K562 (cell line): ENCODE measurements around the gene MTA1. TPM values are rescaled to one million over a fixed set of nuclear protein-coding genes. Genes with fewer than 3 reads are reported as not detected.

ENCODE experiments used
- CHD7 ChIP-seq: fragments of 200-600 bp; sonication (generic); IDR thresholded peaks from one replicate; pipeline ENCODE4 v1.6.1; 2012; ENCODE audit warnings: mild to moderate bottlenecking, low read depth, low read length, inconsistent platforms
- ETV1 ChIP-seq: fragments of 450-650 bp; conservative IDR thresholded peaks from 2 replicates; pipeline ENCODE4 v1.6.1; 2016; ENCODE audit warnings: missing genetic modification characterization, control low read depth, low read depth, missing compliant biosample characterization
- IRF2 ChIP-seq: sonication (generic); formaldehyde crosslinking; IDR thresholded peaks from 2 replicates; pipeline ENCODE4 v1.8.1; 2022; ENCODE audit warnings: mild to moderate bottlenecking, missing genetic modification reagents
- JUN ChIP-seq, 2 experiments: sonication (generic) in 1 of 2; formaldehyde crosslinking in 1 of 2; IDR thresholded peaks; 2 replicates each; pipeline versions ENCODE4 v1.6.1 to v1.8.0; 2012 to 2022; ENCODE audit warnings: borderline replicate concordance in 2 of 2, mild to moderate bottlenecking in 2 of 2, improper control_type of control experiment in 1 of 2, low read depth in 1 of 2, low read length in 1 of 2, missing genetic modification reagents in 1 of 2
- KDM2B ChIP-seq: fragments of 250-450 bp; sonication (Bioruptor Pico); IDR thresholded peaks from 2 replicates; pipeline ENCODE4 v1.8.0; 2021; ENCODE audit warnings: mild to moderate bottlenecking, moderate library complexity
- LCOR ChIP-seq: sonication (generic); formaldehyde crosslinking; IDR thresholded peaks from 2 replicates; pipeline ENCODE4 v1.8.0; 2022; ENCODE audit warnings: mild to moderate bottlenecking, missing genetic modification reagents
- NFE2 ChIP-seq: IDR thresholded peaks from 2 replicates; pipeline ENCODE4 v1.6.1; 2014; ENCODE audit warnings: antibody characterized with exemption, low read depth
- SAFB ChIP-seq: fragments of 200-400 bp; formaldehyde crosslinking; IDR thresholded peaks from 2 replicates; pipeline ENCODE4 v1.6.1; 2017; ENCODE audit warnings: low read depth, low read length, borderline replicate concordance
- SREBF2 ChIP-seq: sonication (generic); formaldehyde crosslinking; IDR thresholded peaks from 2 replicates; pipeline ENCODE4 v1.4.0; 2020; ENCODE audit warnings: mild to moderate bottlenecking, missing genetic modification reagents
- ZNF217 ChIP-seq: sonication (generic); formaldehyde crosslinking; IDR thresholded peaks from 2 replicates; pipeline ENCODE4 v1.8.0; 2022; ENCODE audit warnings: mild to moderate bottlenecking, missing genetic modification reagents
- ZNF717 ChIP-seq: fragments of 250-450 bp; sonication (Bioruptor Pico); IDR thresholded peaks from 2 replicates; pipeline ENCODE4 v1.5.0; 2021
- polyA plus RNA-seq, 8 experiments: library from polyadenylated mRNA; depleted of rRNA in 4 of 8; stranded (reverse) in 5 of 8; unstranded in 3 of 8; fragments of >200 nt; fragmentation: Nextera tagmentation in 2 of 8; fragmentation: Illumina TruSeq in 1 of 8; extraction: Ambion mirVana in 2 of 8; extraction: Trizol in 1 of 8; gene quantifications; 2 replicates each; pipeline versions ENCODE4 v1.2.1 to v1.2.3, GENCODE V29; 2011 to 2014; ENCODE audit warnings: inconsistent platforms in 1 of 8, missing spikeins in 1 of 8
- total RNA-seq, 7 experiments: library from RNA; depleted of rRNA in 6 of 7; stranded (reverse); fragments of >200 nt in 6 of 7; fragmentation: Illumina TruSeq in 2 of 7; extraction: Trizol in 2 of 7; gene quantifications; 2 replicates each; pipeline versions ENCODE4 v1.2.1 to v1.2.3, GENCODE V29; 2011 to 2021; ENCODE audit warnings: low replicate concordance in 1 of 7
- TF ChIP-seq, protein P1 (sequence below): fragments of 250-450 bp; sonication (Bioruptor Pico); IDR thresholded peaks from 2 replicates; pipeline ENCODE4 v1.4.0; 2020

Gene MTA1
- total and polyA plus RNA-seq, 9 of the 15 experiments (the other 6 are each of a cell fraction or from before 2014, with no cell fraction given), result 0.13 to 118 (median 32.3) TPM

DNA sequence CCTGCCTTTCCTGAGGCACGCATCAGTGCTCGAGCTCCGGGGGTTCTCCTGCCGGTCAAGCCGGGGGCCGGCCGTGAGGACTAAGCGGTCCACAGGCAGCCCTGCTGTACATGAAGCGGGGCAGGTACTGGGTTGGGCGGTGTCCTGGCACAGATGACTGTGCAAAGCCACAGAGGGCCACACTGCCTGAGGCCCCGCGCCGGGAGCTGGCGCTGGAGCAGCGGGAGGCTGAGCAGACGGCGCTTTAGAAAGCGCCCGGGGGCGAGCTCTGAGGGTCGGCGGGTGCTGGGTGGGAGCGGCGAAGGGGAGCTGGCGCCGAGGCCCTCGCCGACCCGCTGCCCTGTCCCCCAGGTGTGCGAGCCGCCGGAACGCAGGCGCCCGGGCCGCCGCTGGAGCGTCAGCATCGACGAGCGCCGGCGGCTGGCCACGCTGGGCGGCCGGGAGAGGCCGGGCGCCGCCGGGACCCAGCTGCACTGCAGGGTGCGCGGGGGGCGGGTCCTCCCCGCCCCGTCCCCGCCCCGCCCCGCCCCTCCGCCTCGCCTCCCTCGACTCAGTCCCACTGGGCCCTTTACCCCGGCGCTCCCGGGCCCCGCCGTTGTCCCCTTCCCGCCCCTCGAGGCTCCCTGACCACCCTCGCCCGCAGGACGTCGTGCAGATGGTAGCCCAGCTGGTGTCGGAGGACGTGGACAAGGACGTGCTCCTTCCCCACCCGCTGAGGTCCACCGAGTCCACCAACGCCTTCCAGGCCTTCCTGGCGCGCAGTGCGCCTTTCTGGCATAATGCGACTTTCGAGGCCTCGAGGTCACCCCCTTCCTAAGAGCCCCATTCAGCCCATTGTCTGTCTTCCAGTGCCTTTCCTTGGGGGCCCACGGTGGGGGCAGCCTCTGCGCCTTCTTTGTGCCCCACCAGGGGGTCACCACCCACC, 8.3 kb upstream of the MTA1 start (continued):
- TF ChIP-seq CHD7 (no peak), LCOR (CRISPR knock-in tag) (no peak), ETV1 (no peak), IRF2 (CRISPR knock-in tag) (no peak), JUN (IDR thresholded peaks at IDR 0.05; ENCODE audit: borderline replicate concordance, low read depth, low read length) (no peak), JUN (CRISPR knock-in tag; IDR thresholded peaks at IDR 0.05; ENCODE audit: borderline replicate concordance) (no peak), SAFB (no peak), NFE2 (0 out of 2 replicates have a peak, but pooled peaks have one; percentile 14), KDM2B (CRISPR knock-in tag) (no peak), ZNF717 (no peak), SREBF2 (CRISPR knock-in tag) (no peak), ZNF217 (no peak)
- TF ChIP-seq, protein P1, sequence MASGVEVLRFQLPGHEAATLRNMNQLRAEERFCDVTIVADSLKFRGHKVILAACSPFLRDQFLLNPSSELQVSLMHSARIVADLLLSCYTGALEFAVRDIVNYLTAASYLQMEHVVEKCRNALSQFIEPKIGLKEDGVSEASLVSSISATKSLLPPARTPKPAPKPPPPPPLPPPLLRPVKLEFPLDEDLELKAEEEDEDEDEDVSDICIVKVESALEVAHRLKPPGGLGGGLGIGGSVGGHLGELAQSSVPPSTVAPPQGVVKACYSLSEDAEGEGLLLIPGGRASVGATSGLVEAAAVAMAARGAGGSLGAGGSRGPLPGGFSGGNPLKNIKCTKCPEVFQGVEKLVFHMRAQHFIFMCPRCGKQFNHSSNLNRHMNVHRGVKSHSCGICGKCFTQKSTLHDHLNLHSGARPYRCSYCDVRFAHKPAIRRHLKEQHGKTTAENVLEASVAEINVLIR (CRISPR knock-in tag), result no peak
